Progenitor cell of endocrine pancreas (in vitro differentiated cells): ENCODE measurements around the gene GPR82. TPM values are rescaled to one million over a fixed set of nuclear protein-coding genes. Genes with fewer than 3 reads are reported as not detected.

ENCODE experiments used
- DNase-seq: peaks from one replicate; pipeline ENCODE4 v3.0.0; 2021; ENCODE audit warnings: low spot score; ENCODE audit not compliant: unreplicated experiment
- H3K27ac Mint-ChIP-seq: 2 replicates; pipeline ENCODE4 v1.8.0; 2021; ENCODE audit warnings: mild to moderate bottlenecking, moderate library complexity, mixed read lengths
- H3K27me3 Mint-ChIP-seq: 2 replicates; pipeline ENCODE4 v1.8.0; 2021; ENCODE audit warnings: mixed read lengths
- H3K36me3 Mint-ChIP-seq: 2 replicates; pipeline ENCODE4 v1.8.0; 2022; ENCODE audit warnings: mixed read lengths; ENCODE audit not compliant: insufficient read depth
- H3K4me1 Mint-ChIP-seq: 2 replicates; pipeline ENCODE4 v1.8.0; 2021; ENCODE audit warnings: low read depth, mixed read lengths
- H3K4me3 Mint-ChIP-seq: 2 replicates; pipeline ENCODE4 v1.8.0; 2021; ENCODE audit warnings: low read depth, mild to moderate bottlenecking, moderate library complexity, mixed read lengths
- H3K9me3 Mint-ChIP-seq: 2 replicates; pipeline ENCODE4 v1.8.0; 2021; ENCODE audit warnings: low read depth, mixed read lengths
- total RNA-seq: library from RNA; stranded (reverse); gene quantifications from 2 replicates; pipeline ENCODE4 v1.2.1, GENCODE V29; 2021
- TF ChIP-seq, protein P1 (sequence below): fragments of 200-600 bp; sonication (generic); IDR thresholded peaks from one replicate; pipeline ENCODE4 v1.5.0; 2021; ENCODE audit warnings: antibody characterized with exemption, mild to moderate bottlenecking; ENCODE audit not compliant: unreplicated experiment

Gene GPR82
- total RNA-seq, 1 donor from 2014 or later: not detected

DNA sequence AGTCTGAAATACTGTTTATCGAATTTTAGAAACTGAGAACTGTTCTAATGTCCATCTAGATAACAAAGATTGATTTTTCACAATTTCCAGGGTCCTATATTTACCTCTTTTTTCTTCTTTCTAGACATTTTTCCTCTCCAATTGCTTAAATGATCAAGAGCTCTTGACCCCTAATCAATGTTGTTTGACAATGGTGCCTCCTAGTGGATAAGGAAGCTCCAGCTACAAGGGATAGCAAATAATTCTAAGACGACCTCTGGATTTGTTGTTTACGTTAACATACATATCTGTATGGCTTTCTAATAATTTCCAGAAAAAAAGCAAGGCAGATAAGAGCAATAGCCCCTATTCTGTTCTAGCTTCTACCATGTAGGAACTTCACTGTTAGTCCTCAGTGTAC lies 35.8 kb downstream of the GPR82 start:
- Mint-ChIP-seq H3K9me3 (peaks cover 23% of the 10 kb centered on the region), H3K27me3 (no peaks in the 10 kb centered on the region), H3K36me3 (peaks cover 1% of the 10 kb centered on the region), H3K4me3 (no peak overlapping the region), H3K4me1 (peaks cover 4% of the 10 kb centered on the region), H3K27ac (no peak overlapping the region)
- DNase-seq: no peak
- TF ChIP-seq, protein P1, sequence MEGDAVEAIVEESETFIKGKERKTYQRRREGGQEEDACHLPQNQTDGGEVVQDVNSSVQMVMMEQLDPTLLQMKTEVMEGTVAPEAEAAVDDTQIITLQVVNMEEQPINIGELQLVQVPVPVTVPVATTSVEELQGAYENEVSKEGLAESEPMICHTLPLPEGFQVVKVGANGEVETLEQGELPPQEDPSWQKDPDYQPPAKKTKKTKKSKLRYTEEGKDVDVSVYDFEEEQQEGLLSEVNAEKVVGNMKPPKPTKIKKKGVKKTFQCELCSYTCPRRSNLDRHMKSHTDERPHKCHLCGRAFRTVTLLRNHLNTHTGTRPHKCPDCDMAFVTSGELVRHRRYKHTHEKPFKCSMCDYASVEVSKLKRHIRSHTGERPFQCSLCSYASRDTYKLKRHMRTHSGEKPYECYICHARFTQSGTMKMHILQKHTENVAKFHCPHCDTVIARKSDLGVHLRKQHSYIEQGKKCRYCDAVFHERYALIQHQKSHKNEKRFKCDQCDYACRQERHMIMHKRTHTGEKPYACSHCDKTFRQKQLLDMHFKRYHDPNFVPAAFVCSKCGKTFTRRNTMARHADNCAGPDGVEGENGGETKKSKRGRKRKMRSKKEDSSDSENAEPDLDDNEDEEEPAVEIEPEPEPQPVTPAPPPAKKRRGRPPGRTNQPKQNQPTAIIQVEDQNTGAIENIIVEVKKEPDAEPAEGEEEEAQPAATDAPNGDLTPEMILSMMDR: peak; percentile 50

DNA sequence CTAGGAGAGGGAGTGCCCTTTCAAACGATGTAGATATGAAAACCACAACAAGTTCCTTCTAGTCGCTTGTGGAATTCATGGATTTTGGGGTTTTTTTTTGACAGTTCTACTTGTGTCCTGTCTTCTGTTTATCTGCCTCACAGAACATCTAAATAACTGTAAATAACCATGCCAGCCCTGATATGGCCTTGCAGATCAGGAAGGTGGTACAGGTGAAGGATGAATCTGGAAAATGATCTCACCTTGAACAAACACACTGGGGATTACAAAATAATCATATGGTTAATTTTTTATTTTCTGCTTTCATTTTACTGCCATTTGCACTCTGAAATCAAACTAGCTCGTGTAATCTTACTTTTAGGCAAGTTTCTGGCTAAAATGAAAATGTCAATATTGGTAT lies 37.2 kb downstream of the GPR82 start:
- H3K9me3 Mint-ChIP-seq: peaks cover 15% of the 10 kb centered on the region
- no peak overlapping the region for H3K27ac Mint-ChIP-seq
- no peaks in the 10 kb centered on the region for H3K27me3 Mint-ChIP-seq
- TF ChIP-seq, protein P1: no peak
- peaks cover 1% of the 10 kb centered on the region for H3K36me3 Mint-ChIP-seq
- DNase-seq: no peak
- H3K4me1 Mint-ChIP-seq: peaks cover 4% of the 10 kb centered on the region
- no peak overlapping the region for H3K4me3 Mint-ChIP-seq

DNA sequence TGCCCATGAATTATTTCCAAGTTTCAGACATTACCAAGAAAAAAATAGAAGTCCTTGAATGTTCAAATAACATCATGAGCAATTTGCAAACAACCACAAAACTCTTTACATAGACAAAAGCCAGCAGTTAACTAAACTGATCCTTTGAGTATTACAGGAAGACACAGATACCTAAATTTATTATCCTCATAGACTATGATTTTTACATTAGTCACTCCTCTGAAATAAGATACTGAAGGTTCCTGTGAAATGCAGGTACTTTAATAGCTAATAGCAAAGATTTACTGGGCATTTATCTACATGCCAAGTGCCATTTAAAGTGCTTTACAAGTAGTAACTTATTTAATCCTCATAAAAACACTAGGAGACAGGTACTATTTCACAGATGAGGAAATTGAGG lies 37.7 kb downstream of the GPR82 start:
- H3K9me3 Mint-ChIP-seq: peaks cover 15% of the 10 kb centered on the region
- no peak for DNase-seq
- no peak overlapping the region for H3K27ac Mint-ChIP-seq
- H3K36me3 Mint-ChIP-seq: peaks cover 1% of the 10 kb centered on the region
- H3K4me3 Mint-ChIP-seq: no peak overlapping the region
- H3K27me3 Mint-ChIP-seq: no peaks in the 10 kb centered on the region
- TF ChIP-seq, protein P1: no peak
- H3K4me1 Mint-ChIP-seq: peaks cover 4% of the 10 kb centered on the region

DNA sequence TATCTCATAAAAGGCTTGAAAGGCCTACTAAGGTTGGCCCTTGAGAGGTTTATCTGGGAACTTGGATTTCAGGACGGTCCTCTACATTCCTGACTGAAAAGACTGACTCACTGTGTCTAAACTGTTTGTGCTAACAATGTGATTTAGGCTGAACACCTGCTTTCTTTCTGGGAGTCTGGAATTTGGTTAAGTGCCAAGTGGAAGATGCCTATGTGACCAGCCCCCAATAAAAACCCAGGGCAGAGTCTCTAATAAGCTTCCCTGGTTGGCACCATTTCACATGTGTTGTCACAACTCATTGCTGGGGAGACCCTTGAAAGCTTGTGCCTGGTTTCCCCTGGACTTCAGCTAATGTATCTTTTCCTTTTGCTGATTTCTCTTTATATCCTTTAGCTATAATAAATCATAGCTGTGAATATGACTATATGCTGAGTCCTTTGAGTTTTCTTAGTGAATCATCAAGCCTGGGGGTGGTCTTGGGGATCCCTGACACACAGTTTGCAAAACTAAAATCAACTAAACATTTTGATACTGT lies 55.1 kb downstream of the GPR82 start:
- Mint-ChIP-seq H3K4me1 (peaks cover 1% of the 10 kb centered on the region), H3K36me3 (peaks cover 5% of the 10 kb centered on the region), H3K4me3 (no peak overlapping the region), H3K9me3 (peaks cover 8% of the 10 kb centered on the region), H3K27me3 (no peaks in the 10 kb centered on the region), H3K27ac (no peak overlapping the region)
- DNase-seq: no peak
- TF ChIP-seq, protein P1: no peak

Other genes with a start within 250 kb of the GPR82 start
- gene GPR34, start 35.2 kb upstream of the GPR82 start, total RNA-seq: not detected in 2 replicates
- 68.3 and 81.9 TPM in 2 replicates for gene CASK, start 199.4 kb downstream of the GPR82 start, total RNA-seq